Daoy (cell line): ENCODE measurements around the gene SMG9. TPM values are rescaled to one million over a fixed set of nuclear protein-coding genes. Genes with fewer than 3 reads are reported as not detected.
A peak's percentile ranks its signal among the peaks of the same experiment; 100 is the strongest.

Experiments
- DNase-seq: peaks from one replicate; pipeline ENCODE4 v3.0.0-alpha.2; 2015; ENCODE audit warnings: low read depth
- total RNA-seq: library from RNA; depleted of rRNA; stranded (reverse); fragments of >200 nt; shearing (Covaris generic); gene quantifications from 2 replicates; pipeline ENCODE4 v1.2.3, GENCODE V29; 2014

Gene SMG9
- total RNA-seq, 1 experiment from 2014 or later, result 14.1 TPM

DNA sequence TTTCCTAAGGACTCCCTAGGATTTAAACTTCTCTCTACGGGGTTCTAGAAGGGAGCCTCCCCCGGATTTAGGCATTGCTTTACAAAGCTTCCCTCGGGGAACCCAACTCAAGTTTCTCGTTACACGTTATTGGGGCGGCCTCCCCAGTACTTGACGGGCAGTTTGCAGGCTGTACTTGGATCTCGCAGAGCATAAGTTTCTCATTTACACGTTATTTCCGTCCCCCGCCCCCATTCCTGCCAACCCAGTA lies 584 bp downstream of the SMG9 start:
- no peak for DNase-seq

DNA sequence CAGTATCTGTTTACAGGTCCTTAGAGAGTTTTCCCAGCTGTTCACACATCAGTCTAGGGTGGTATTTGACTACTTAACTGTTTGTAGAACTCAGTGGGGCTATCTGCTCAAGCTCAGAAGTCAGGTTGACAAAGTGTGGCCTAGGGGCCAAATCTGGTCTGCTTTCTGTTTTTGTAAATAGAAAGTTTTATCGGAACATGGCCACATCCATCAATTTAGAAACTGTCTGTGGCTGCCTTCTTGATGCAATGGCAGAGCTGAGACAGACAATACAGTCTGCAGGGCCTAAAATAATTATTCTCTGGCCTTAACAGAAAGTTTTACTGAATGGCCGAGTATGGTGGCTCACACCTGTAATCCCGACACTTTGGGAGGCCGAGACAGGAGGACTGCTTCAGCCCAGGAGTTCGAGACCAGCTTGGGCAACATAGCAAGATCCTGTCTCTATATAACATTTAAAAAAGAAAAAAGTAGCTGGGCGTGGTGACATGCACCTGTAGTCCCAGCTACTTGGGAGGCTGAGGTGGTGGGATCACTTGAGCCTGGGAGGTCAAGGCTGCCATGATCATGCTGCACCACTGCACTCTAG lies 2.4 kb downstream of the SMG9 start:
- DNase-seq, result no peak

DNA sequence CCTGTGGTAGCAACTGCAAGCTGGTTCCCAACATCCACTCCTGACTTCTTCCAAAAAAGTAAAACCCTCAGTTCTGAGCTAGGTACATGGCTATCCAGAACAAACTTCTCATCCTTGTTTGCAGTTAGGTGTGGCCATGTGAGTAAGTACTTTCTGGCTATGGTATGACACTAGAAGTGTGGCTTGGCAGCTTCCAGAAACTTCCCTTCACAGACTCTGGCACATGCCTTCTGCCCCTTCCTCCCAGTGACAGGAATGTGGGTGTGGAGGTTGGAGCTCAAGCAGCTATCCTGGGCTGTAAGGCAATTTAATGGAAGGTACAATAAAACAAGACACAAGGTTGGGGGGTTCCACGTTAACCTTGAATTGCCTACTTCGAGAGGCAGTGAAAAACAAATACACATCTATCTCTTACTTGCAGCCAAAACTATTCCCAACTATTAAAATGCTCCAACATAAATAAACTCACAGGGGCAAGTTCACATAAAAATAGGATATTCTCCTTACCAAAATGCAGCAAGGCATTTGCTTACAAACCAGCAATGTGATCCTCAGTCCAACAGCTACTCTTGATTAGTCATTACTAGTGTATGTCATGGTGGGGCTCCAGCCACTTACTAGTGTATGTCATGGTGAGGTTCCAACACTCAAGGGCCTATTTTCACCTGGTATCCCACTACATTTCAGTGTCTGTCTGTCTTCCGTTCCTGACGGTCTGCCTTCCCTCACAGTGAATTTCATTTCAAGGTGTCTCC lies 3.1 kb downstream of the SMG9 start:
- DNase-seq, result no peak

DNA sequence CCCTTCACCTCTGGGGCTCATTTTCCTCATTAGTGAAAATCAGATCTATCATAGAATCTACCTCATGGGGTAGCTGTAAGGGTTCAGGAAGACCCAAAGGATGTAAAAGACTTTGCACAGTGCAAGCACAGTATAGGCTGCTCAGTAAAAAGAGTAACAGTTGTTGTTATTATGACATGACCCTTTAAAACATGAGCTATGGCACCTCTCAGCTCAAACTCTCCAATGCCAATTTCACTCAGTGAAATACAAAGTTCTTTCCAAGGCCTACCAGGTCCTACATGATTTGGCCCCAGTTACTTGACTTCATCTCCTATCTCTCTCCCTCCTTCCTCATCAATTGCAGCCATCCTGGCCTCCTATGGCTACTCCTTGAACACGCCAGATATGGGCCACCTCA lies 4.9 kb downstream of the SMG9 start:
- no peak for DNase-seq

DNA sequence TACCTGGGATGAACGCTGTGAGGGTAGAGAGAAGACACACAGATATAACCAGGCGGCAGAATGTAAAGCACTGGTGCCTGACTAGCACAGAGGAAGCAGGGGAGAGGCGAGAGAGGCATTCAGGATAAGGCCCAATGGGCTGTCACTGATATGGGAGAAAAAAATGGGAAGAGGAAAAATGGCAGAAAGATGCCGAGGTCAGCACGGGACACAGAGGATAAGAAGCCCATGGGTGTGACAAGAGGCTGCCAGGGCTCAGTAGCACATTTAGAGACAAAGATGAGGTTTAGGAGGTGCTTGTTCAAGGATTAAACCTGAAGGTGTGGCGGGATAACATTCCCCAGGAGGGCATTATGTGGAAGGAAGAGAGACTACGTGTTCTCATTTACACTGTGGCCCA lies 5.6 kb downstream of the SMG9 start:
- no peak for DNase-seq

DNA sequence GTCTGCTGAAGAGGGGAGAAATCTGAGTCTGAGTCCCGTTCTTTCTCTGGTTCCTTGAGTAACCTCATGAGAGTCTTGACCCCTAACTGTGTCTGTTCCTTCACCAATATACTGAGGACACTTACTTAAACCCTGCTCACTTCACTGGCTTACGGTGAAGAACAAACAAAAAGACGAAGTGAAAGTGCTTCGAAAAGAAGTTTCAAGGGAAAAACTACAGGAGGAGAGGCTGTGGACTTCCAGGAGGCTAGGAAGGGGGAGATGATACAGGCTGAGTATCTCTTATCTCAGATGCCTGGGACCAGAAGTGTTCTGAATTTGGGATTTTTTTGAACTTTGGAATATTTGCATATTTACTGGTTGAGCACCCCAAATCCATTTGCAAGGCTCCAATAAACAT lies 6.1 kb downstream of the SMG9 start:
- DNase-seq, result no peak

DNA sequence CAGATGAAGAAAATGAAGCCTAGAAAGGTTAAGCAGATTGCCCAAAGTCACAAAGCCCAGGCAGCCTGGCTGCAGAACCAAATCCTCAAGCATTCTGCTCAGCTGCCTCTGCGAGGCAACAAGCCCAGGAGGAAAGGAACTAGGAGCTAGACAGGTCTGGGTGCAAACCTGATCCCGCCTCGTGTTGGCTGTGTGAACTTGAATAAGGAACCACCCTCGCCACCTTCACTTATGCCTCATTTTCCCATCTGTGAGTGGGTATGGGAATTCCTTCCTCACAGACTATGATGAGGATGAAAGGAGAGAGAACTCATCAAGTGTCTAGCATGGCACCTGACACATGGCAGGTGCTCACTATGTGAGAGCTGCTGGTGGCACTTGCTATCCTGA lies 6.6 kb downstream of the SMG9 start:
- DNase-seq, result no peak

DNA sequence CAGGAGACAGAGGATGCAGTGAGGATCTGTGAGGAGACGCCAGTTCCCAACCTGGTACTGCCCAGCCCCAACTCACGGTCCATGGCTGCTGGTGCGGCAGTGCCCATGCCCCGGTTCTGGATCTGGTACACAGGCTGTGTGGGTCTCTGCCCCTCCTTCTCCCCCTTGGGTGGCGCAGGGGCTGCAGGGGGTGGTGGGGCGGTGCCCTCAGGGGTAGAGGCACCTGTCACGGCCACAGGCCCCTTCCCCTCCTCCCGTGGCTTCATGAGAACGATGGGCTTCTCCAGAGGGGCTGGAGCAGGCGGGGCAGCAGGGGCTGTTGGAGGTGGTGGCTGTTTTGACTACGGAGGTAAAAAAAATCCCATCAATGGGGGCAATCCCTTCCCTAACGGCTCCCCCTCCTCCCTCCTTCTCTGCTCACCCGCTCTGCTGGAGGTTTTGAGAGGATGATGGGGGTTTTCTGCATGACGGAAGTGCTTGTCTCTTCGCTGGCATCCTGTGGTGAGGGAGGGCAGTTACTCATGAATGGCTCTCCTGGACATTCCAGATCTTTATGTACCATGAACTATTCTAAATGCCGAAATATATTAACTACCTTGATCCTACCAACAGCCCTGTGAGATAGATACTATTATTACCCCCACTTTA lies 7.1 kb downstream of the SMG9 start:
- DNase-seq, result peak; percentile 63

DNA sequence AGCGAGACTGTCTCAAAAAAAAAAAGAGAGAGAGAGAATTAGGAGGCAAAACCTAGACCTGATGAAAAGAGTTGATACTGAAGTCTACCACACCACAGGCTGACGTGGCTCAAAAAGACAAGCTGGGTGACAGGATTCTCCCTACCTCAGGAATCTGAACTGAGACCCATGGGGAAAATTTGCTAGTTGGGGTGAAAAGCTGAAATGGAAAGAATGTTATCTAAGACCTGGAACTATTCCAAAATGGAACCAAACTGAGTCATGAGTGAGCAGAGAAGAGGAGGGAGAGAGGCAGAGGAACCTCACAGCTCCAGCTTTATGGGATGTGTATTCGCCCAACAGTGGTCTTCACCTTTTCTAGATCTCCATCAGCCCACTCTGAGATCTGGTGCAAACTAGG lies 11.7 kb downstream of the SMG9 start:
- no peak for DNase-seq

DNA sequence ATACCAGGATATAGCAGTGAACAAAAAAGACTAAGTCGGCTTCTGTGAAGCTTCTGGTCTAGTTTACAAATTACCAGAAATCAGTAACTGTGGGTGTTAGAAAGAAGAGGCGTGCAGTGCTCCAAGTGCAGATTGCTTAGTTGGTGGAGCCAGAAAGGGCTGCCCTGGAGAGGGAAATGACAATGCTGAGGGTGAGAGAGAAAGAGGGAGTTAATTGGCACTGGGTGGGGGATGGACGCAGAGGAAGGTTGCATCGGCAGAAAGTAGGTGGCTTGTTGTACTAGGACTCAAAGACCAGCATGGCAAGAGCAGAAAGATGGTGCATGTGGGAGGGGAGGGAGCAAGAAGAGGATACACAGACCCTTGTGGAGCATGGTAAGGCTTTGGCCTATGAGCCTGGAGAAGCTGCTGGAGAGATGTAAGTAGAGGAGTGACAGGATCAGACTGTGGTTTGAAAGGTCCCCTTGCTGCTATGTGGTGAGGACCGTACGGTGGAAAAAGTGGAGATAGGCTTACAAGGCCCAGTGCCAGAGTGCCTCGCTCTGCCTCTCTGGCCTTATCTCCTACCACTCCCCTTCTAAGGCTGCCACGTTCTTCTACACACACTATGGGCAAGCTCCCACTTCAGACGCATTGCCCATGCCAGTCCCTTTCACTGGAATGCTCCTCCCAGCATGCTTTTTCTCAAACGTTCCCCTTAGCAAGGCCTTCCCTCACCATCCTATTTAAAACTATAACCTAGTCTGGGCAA lies 13.5 kb downstream of the SMG9 start:
- DNase-seq, result no peak

DNA sequence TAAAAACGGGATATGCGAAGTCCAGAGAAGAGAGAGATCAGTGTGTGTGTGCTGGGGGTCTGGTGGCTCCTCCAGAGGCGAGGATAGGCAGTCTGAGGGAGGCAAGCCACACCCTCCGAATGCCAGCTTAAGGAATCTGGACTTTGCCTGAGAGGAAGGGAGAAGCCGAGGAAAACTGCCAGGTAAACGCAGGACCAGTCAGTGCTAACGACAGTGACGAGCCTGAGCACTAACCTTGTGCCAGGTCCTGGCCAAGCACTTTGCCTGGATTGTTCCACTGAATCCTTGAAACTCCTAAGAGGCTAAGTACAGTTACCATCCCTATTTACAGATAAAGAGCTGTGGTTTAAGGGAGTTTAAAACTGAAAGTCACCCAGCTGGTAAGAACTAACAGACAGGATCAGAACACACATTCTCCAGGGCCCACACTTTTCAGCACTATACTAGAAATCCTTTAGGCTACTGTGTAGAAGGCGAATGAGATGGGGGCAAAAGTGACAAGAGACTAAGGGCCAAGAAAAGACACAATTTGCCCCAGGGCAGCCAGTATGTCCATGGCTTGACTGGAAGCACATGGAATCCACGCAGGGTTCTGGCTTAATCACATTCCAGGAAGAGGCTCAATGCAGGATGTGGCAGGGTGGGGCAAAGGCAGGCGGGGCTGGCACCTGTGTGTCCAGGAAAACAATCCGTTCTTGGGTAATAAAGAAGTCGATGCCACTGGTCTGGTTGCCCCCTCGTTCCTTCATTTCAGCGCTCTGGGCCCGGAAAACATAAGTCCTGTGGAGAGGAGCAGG lies 15.1 kb downstream of the SMG9 start:
- peak; percentile 40 for DNase-seq

DNA sequence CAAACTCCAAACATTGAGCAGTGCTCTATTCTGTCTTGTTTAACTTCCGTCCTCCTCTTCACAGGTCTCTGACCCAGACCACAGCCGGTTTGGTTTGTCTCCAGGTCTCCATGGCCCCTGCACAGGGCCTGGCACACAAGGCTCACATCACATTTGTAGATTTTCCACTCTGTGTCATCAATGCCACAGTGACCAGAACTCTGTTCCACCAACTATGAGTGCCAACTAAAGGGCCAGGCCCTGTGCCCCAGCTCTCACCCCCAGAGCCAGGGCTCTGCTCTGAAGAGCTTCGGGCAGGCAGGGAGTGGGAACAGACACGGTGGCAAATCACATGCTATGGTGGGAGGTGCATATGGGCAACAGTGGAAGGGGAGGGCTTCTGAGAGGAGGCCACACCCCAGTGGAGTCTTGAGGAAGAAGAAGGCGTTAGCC lies 16.0 kb downstream of the SMG9 start:
- no peak for DNase-seq

DNA sequence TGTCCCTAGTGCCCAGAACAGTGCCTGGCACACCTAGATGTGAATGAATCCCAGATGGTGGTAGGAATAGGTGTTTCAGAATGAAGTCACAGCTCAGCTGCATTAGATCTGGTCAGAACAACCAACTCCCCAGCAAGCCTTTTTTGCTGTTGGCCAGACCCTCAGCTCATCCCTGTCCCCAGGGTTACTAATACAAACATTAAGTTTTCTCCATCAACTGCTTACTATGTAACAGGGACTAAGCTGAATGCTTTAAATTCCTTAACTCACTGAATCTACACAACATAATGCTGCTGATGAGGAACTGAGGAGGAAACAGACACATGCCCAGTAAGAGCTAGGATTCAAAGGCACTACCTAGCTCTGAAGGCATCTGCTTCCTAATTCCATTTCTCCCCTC lies 18.8 kb downstream of the SMG9 start:
- DNase-seq, result no peak

DNA sequence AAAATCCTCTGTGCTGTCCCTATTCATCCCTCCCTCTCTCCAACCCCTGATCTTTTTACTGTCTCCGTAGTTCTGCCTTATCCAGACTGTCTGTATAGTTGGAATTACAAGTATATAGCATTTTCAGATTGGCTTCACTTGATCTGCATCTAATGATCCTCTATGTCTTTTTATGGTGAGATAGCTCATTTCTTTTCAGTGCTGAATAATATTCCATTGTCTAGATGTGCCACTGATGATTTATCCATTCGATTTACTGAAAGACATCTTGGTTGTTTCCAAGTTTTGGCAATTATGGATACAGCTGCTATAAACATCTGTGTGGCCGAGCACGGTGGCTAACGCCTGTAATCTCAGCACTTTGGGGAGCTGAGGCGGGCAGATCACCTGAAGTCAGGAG lies 19.7 kb downstream of the SMG9 start:
- DNase-seq, result no peak

DNA sequence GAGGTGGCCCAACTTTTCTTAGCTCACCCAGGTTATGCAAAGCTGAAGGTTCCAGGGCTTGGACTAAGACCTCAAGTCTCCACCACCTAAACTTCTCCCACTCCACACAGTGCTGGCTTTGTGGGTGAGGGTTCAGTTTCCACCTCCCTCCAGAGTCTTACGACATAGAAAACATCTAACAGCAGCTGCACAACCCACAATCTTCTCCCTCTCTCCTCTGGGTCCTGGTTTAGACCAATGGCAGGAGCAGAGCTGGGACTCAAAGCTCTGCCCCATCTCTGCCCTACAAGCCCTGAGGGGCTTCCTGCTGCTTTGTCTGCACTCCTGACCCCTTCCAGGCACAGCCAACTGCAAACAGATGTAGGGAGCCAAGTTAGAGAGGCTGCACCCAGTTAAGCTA lies 22.9 kb downstream of the SMG9 start:
- DNase-seq, result no peak

DNA sequence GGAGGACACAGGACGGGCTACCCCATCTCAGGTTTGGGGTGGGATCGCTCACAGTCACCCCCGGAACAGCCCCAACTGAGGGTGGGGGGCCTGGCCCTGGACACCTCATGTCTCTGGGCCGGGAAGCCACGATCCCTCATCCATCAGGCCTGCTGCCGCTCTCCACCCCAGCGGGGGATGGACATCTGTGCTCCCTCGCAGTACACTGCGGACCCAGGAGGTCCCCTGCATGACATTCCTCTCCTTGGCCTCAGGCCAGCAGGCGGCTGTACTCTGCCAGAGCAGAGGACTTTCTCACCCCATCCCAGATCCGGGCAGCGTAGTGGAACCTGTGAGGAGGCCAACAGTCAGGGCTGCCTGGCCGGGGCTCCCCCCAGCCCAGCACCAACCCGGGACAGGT lies 23.4 kb downstream of the SMG9 start:
- DNase-seq, result no peak

DNA sequence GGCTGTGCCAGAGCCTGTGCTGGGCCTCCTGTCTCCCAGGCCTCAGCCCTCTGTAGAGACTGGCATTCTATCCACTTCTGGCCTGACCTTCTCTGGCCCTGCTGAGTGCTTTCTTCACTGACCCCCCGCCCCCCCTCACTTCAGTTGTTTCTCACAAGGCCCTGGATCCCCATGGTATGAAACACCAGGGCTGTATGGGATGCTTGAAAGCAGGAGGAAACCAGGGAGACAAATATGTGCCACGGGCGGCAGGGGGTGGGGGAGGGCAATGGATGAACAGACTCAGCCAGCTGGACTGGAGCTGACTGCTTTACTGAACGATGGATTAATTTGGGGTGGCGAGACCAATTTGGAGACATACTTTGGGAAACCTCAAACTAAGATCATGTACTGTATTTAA lies 24.8 kb downstream of the SMG9 start:
- no peak for DNase-seq

DNA sequence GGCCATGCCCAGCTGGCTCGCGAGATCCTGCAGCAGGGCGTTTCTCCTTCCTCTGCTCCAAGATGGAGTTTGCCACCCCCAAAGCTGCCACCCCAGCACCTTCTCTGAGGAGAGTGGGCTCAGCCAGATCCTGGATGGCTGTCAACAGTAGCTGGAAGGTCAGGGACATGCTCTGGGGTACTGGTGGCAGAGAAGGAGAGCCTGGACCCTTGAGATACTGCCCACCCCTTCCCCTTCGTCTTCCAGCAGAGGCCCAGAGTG lies 27.2 kb downstream of the SMG9 start:
- no peak for DNase-seq

DNA sequence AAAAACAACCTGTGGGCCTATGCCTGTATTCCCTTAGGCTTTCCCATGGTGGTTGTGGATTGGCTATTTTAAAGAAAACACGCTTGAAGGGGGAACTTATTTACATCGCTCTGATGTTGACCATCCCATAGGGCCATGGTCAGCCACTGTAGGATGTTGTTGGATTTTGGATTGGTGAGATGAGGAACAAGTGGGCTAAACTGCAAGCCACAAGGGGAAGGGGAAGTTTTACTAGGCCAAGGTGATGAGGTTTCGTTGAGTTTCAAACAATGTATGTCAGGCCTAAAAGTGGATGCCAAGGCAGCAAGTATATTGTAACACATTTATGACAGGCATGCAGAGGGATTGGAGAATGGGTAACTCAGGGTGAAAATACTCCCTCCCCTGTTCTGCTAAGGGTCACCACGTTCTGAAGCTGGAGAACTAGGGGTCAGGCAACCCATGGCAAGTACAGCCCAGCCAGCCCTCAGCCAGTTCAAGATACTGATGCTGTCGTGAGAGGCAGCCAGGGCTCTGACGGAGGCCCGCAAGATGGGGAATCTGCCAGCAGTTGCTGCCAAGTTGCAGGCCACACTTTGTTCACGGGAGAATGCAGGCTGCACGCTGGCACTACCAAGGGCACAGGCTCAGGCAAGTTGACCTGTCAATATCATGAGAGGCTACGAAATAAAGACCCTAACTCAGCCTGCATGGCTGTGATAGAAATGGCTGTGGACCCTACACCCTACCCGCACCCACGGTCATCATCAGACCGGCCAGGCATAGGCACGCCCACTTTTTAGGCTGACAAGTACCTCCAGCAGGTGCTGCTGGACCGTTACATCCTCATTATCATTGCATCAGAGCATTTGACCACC lies 27.8 kb downstream of the SMG9 start:
- DNase-seq, result no peak

DNA sequence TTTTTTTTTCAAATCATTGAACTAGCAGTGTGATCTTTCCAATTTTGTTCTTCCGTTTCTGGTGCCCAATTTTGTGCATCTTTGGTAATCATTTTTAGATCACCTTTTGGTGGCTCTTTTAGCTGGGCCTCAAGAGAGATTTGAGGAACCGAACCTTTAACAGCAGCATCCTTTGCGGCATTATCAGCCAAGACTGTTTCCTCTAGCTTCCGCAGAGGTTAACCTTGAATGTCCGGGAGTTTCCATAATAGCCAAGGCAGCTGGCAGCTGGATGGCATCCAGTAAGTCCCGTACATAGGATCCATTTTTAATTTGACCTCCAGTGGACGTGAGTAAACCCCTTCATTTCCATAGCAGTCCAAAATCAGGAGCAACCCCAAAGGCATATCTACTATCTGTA lies 29.3 kb downstream of the SMG9 start:
- no peak for DNase-seq

DNA sequence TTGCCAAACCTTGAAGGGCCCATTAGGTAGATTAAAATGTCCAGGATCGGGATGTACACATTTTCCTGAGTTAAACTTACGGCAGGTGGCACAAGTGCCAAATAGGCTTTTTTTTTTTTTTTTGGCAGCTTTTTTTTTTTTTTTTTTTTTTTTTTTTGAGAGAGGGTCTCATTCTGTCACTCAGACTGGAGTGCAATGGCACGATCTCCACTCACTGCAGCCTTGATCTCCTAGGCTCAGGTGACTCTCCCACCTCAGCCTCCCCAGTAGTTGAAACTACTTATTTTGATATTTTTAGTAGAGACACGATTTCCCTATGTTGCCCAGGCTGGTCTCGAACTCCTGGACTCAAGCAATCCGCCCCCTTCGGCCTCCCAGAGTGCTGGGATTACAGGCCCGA lies 29.9 kb downstream of the SMG9 start:
- no peak for DNase-seq

DNA sequence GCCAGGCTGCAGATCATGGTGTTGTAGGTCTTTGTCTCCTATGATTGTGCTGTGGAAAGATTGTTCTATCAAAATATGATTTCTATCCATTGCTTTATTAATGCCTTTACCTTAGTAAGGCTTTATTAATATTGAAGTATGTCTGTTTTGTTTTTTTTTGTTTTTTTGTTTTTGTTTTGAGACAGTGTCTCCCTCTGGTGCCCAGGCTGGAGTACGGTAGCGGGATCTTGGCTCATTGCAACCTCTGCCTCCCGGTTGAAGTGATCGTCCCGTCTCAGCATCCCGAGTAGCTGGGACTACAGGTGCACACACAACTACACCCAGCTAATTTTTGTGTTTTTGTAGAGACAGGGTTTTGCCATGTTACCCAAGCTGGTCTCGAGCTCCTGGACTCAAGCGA lies 31.2 kb downstream of the SMG9 start:
- DNase-seq, result no peak
